OCI-LY1 (cell line): ENCODE data around the gene TEX261.

Experiments
- EZH2 ChIP-seq: fragments of 200-600 bp; sonication (generic), shearing (Covaris generic); IDR thresholded peaks from 2 replicates; pipeline ENCODE4 v1.8.0; 2017; ENCODE audit warnings: borderline replicate concordance, mixed run types, mild to moderate bottlenecking, antibody characterized with exemption, low read length, moderate library complexity, mixed read lengths
- TF ChIP-seq, protein P1 (sequence below): fragments of 200-600 bp; sonication (generic), shearing (Covaris generic); IDR thresholded peaks from 2 replicates; pipeline ENCODE4 v1.5.1; 2017; ENCODE audit warnings: mild to moderate bottlenecking, antibody characterized with exemption, low read length, moderate library complexity, mixed read lengths

DNA sequence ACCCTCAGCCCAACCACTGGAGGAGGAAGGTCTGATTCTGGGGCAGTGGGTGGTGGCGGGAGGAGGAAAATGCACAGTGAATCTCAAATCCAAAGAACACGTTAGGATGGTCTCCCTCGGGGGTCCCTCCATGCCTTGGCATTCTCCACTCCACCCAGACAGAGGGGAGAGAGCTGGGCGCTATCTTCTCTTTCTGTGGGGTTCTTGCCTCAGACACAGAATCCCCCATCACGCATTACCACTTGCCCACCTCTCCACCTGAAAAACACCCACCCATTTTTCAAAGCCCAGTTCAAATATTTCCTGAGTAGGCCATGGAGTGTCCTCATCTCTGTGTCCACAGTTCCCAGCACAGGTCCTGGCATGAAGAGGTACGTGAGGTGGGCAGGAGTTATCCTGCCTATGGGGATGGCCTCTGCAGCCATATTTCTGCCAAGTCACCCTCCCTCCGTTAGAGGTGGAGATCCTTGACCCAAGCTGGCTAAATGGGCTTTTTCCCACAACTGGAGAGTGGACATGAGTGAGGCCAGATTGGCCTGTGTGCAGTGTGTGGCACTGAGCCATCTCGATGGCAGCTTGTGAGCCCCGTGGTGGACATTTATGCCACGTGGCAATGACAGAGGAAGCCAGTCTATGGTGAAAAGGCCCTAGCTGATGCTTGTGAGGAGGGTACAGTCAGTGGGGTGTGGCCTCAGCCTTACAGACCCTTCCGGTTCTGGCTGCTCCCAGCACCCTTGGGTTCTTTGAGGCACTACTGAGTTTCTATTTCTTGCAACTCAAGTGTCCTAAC lies 9.5 kb upstream of the TEX261 start:
- TF ChIP-seq, protein P1, sequence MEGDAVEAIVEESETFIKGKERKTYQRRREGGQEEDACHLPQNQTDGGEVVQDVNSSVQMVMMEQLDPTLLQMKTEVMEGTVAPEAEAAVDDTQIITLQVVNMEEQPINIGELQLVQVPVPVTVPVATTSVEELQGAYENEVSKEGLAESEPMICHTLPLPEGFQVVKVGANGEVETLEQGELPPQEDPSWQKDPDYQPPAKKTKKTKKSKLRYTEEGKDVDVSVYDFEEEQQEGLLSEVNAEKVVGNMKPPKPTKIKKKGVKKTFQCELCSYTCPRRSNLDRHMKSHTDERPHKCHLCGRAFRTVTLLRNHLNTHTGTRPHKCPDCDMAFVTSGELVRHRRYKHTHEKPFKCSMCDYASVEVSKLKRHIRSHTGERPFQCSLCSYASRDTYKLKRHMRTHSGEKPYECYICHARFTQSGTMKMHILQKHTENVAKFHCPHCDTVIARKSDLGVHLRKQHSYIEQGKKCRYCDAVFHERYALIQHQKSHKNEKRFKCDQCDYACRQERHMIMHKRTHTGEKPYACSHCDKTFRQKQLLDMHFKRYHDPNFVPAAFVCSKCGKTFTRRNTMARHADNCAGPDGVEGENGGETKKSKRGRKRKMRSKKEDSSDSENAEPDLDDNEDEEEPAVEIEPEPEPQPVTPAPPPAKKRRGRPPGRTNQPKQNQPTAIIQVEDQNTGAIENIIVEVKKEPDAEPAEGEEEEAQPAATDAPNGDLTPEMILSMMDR = no peak
- TF ChIP-seq EZH2 = no peak
